ENCODE measurements around the gene SRP68. TPM values are rescaled to one million over a fixed set of nuclear protein-coding genes. Genes with fewer than 3 reads are reported as not detected.

Gene SRP68
- total RNA-seq, 4 donors from 2014 or later = 57.5 to 90.2 (median 64.2) TPM

GRCh38 chr17:76036497-76037261, 35.6 kb downstream of the SRP68 start:
- H3K9me3 ChIP-seq = no peaks in the 10 kb centered on the region
- H3K27me3 ChIP-seq = no peaks in the 10 kb centered on the region
- DNase-seq (ENCODE audit: low spot score in 2 of 2) = no peak
- H3K36me3 ChIP-seq = peaks cover 38% of the 10 kb centered on the region
- no peak overlapping the region for H3K27ac ChIP-seq
- H3K4me3 ChIP-seq = no peak overlapping the region
- no peak for TF ChIP-seq CTCF (IDR thresholded peaks at IDR 0.05)
- no peak for TF ChIP-seq EP300 (IDR thresholded peaks at IDR 0.05)
- TF ChIP-seq POLR2AphosphoS5 (IDR thresholded peaks at IDR 0.05) = no peak
- TF ChIP-seq POLR2A (IDR thresholded peaks at IDR 0.05) = no peak
- 53% methylated on average over 19 of the region's 22 CpGs for WGBS
- peaks cover 7% of the 10 kb centered on the region for H3K4me1 ChIP-seq

- Histone ChIP-seq H3K27ac (no peak overlapping the region), H3K4me3 (no peak overlapping the region), H3K36me3 (peaks cover 18% of the 10 kb centered on the region), H3K4me1 (peaks cover 11% of the 10 kb centered on the region), H3K27me3 (no peaks in the 10 kb centered on the region), H3K9me3 (no peaks in the 10 kb centered on the region)
- WGBS = 78% methylated on average over 13 of the region's 13 CpGs
- DNase-seq (ENCODE audit: low spot score in 2 of 2) = no peak
- no peak for TF ChIP-seq POLR2A (IDR thresholded peaks at IDR 0.05)
- TF ChIP-seq CTCF (IDR thresholded peaks at IDR 0.05) = no peak
- TF ChIP-seq POLR2AphosphoS5 (IDR thresholded peaks at IDR 0.05) = no peak
- no peak for TF ChIP-seq EP300 (IDR thresholded peaks at IDR 0.05)
These were observed 37.6 kb downstream of the SRP68 start for GRCh38 chr17:76034428-76035350.

- no peak for DNase-seq (ENCODE audit: low spot score in 2 of 2)
- no peak for TF ChIP-seq EP300 (IDR thresholded peaks at IDR 0.05)
- TF ChIP-seq POLR2AphosphoS5 (IDR thresholded peaks at IDR 0.05) = no peak
- no peak for TF ChIP-seq CTCF (IDR thresholded peaks at IDR 0.05)
- Histone ChIP-seq H3K9me3 (no peaks in the 10 kb centered on the region), H3K36me3 (peaks cover 3% of the 10 kb centered on the region), H3K27me3 (no peaks in the 10 kb centered on the region), H3K27ac (no peak overlapping the region), H3K4me1 (peaks cover 27% of the 10 kb centered on the region), H3K4me3 (no peak overlapping the region)
- WGBS = 100% methylated on average over 6 of the region's 6 CpGs
These were observed 39.2 kb downstream of the SRP68 start for GRCh38 chr17:76033139-76033538.

- 91% methylated on average over 5 of the region's 5 CpGs for WGBS
These were observed 39.6 kb downstream of the SRP68 start for GRCh38 chr17:76032780-76033108.

More at GRCh38 chr17:76032780-76033108, 39.6 kb downstream of the SRP68 start:
- H3K4me1 ChIP-seq = peaks cover 30% of the 10 kb centered on the region
- no peak for TF ChIP-seq EP300 (IDR thresholded peaks at IDR 0.05)
- no peak for TF ChIP-seq POLR2AphosphoS5 (IDR thresholded peaks at IDR 0.05)
- no peak for TF ChIP-seq CTCF (IDR thresholded peaks at IDR 0.05)
- no peak for TF ChIP-seq POLR2A (IDR thresholded peaks at IDR 0.05)
- H3K36me3 ChIP-seq = no peaks in the 10 kb centered on the region
- no peaks in the 10 kb centered on the region for H3K27me3 ChIP-seq
- no peak for DNase-seq (ENCODE audit: low spot score in 2 of 2)
- no peak overlapping the region for H3K27ac ChIP-seq
- H3K9me3 ChIP-seq = no peaks in the 10 kb centered on the region
- no peak overlapping the region for H3K4me3 ChIP-seq

All from suprapubic skin (tissue), 4 donors.